Body of pancreas (tissue), 4 donors: ENCODE measurements around the gene DEDD.

Source experiments
- CTCF ChIP-seq, 7 experiments: fragments of 450-650 bp in 4 of 7; fragments of 200-600 bp in 3 of 7; sonication (generic) in 3 of 7; IDR thresholded peaks; one replicate each; pipeline ENCODE4 v1.5.1; 2016 to 2019; ENCODE audit warnings: antibody characterized with exemption in 7 of 7
- POLR2A ChIP-seq, 3 donors: fragments of 450-650 bp; IDR thresholded peaks; one replicate each; pipeline ENCODE4 v1.6.1; 2016; ENCODE audit warnings: antibody characterized with exemption in 3 of 3, mild to moderate bottlenecking in 2 of 3

- TF ChIP-seq CTCF (IDR thresholded peaks at IDR 0.05), result no peak
- no peak for TF ChIP-seq POLR2A (IDR thresholded peaks at IDR 0.05)
Observed at GRCh38 chr1:161137881-161138280, 5.4 kb upstream of the DEDD start.
